ENCODE data around the gene MT4.
"Not testable (repeated sequence)": the region's sequence is repeated elsewhere in the genome, so short reads cannot be mapped to it uniquely, and the experiment has no call there.

MT4 gene

GRCh38 chr16:56559109-56559508 is 5.8 kb upstream of the MT4 start:
- DNase-seq (ENCODE audit: low spot score), result no peak

DNA sequence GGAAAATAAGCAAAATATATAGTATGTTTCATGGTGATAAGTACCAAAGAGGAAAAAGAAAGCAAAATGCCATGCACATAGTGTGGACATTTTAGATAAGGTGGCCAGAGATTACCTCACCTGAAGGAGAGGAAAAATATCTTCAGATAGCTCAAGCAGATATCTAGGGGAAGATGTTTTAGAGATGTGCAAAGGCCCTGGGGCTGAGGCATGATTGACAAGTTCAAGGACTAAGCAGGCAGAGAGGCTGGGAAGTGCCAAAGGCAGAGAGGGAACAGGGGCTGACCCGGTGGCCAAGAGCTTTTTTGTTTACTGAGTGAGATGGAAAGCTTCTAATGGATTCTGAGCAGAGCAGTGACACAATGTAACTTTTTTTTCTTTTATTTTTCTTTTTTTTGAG is 4.4 kb upstream of the MT4 start:
- no peak for DNase-seq (ENCODE audit: low spot score)

- no peak for DNase-seq (ENCODE audit: low spot score)
Observed at GRCh38 chr16:56561126-56561525, 3.7 kb upstream of the MT4 start.

GRCh38 chr16:56569971-56570370 is 5.1 kb downstream of the MT4 start:
- DNase-seq (ENCODE audit: low spot score), result no peak

DNA sequence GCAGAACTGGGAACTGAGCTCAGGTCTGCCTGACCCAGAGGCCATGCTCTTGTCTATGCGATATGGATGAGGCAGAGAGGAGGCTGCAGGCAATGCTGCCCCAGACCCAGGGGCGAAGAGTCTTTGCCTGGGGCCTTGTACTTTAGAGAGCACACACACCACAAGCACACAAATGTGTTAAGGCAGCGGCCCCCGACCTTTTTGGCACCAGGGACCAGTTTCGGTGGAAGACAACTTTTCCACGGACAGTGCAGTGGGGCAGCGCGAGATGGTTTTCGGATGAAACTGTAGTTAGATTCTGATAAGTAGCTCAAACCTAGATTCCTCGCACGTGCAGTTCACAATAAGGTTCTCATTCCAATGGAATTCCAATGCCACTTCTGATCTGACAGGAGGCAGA is 6.7 kb downstream of the MT4 start:
- no peak for DNase-seq (ENCODE audit: low spot score)

- no peak for DNase-seq (ENCODE audit: low spot score)
Observed at GRCh38 chr16:56574625-56575024, 9.8 kb downstream of the MT4 start.

DNA sequence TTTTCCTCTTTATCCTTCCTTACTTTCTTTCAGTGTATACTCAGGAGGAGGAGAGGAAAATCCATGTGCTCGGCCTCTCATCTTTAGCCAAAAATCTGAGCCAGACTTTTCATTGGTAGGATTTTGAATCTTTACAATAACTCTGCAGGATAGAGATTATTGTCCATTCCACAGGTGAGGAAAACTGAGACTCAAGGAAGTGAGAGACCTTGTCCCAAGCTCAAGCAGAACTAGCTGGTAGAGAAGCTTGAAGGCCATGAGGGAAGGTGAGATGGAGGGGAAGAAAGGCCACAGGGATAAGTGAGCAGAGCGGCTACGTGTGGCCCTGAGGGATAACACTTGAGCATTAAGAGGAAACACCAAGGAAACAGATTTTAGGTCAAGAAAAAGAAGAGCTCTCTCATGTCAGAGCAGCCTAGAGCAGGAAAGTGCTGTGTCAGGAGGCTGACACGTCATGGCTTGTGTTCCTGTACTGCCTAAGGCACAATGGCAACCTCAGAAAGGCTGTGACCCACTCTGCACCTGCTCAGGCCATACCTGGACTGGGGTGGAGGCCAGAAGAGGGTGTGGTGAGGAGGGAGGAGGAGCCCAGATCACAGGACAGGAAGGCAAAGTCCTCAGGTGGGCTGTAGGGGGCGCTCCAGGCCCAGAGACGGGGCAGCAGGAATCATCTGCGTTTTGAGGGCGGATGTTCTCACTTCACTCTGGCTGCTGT is 11.9 kb downstream of the MT4 start:
- peak; percentile 43 for DNase-seq (ENCODE audit: low spot score)

- no peak for DNase-seq (ENCODE audit: low spot score)
Observed at GRCh38 chr16:56577300-56577625, 12.4 kb downstream of the MT4 start.

DNA sequence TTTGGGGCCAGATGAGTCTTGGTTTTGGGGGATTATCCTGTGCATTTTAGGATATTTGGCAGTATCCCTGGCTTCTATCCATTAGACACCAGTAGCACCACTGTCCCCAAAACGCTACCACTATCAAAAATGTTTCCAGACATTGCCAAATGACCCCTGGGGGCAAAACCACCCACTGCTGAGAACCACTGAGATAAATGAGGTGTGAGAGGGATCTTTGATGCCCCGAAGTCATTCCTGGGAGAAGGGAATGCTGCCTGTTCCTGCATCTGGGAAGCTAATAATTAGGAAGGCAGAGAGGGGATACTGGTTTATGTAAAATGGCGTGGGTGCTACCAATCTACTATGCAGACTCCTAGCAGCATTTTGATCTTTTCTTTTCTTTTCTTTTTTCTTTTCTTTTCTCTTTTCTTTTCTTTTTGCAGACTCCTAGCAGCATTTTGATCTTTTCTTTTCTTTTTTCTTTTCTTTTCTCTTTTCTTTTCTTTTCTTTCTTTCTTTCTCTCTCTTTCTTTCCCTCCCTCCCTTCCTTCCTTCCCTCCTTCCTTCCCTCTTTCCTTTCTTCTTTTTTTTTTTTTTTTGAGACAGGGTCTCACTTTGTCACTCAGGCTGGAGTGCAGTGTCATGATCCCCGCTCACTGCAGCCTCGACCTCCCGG is 15.6 kb downstream of the MT4 start:
- DNase-seq (ENCODE audit: low spot score), result no peak

GRCh38 chr16:56582911-56583310 is 18.0 kb downstream of the MT4 start:
- not testable (repeated sequence) for DNase-seq (ENCODE audit: low spot score)

DNA sequence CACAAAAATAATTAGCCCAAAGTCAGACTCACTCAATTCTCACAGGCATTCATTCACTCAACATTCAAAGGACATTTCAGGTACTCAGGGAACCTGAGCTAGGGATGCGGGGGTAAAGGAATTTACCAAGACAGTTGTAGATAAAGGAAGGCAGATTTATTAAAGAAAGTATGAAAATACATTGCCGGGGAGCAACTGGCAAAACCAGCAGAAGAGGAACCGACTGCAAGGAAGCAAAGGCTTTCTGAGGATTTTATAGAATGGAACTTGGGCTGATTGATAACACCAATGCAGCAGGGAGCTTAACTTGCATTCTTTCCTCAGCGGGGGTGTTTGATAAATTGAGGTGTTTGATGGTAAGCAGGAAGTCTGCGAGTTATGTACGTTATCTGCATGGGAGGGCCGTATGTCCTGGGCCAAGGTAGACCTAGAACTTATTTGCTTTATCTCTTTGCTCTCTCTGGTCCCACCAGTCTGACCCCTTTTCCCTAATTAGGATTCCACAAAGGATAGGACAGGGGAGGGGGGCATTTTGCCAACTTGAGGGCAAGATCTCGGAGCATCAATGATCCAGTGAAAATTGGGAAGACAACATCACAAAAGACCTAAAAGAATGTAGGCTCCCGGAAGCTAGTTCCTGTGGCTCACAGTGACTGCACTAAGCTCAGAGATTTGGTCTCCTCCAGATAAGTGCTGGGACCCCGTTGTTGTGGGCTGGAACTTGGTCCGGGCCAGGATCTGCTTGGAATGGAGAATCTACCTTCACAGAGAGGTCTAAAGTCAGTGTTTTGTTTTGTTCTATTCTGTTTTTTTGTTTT is 18.7 kb downstream of the MT4 start:
- no peak for DNase-seq (ENCODE audit: low spot score)

GRCh38 chr16:56584276-56584675 is 19.4 kb downstream of the MT4 start:
- DNase-seq (ENCODE audit: low spot score), result no peak

GRCh38 chr16:56588781-56589140 is 23.9 kb downstream of the MT4 start:
- DNase-seq (ENCODE audit: low spot score), result no peak

GRCh38 chr16:56589141-56590039 is 24.5 kb downstream of the MT4 start, which contains the start of gene MT3:
MT3 (plus strand) TSS chr16:56589528; CDS start chr16:56589591, 63 bp downstream.
- DNase-seq (ENCODE audit: low spot score), result no peak

GRCh38 chr16:56591377-56592060 is 26.6 kb downstream of the MT4 start:
- no peak for DNase-seq (ENCODE audit: low spot score)

GRCh38 chr16:56593573-56594291 is 28.9 kb downstream of the MT4 start:
- no peak for DNase-seq (ENCODE audit: low spot score)

DNA sequence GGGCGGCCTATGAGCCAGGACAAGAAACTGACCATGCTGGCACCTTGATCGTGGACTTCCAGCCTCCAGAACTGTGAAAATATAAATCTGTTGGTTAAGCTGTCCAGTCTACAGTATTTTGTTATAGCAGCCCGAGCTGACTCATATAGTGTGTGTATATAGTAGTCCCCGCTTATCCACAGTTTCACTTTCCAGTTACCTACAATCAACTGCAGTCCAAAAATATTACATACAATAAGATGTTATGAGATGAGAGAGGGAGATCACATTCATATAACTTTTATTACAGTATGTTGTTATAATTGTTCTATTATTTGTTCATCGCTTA is 29.4 kb downstream of the MT4 start:
- DNase-seq (ENCODE audit: low spot score), result no peak

- DNase-seq (ENCODE audit: low spot score), result peak; percentile 72
Observed at GRCh38 chr16:56600398-56600999, 35.6 kb downstream of the MT4 start.

GRCh38 chr16:56601325-56601724 is 36.5 kb downstream of the MT4 start:
- DNase-seq (ENCODE audit: low spot score), result no peak

DNA sequence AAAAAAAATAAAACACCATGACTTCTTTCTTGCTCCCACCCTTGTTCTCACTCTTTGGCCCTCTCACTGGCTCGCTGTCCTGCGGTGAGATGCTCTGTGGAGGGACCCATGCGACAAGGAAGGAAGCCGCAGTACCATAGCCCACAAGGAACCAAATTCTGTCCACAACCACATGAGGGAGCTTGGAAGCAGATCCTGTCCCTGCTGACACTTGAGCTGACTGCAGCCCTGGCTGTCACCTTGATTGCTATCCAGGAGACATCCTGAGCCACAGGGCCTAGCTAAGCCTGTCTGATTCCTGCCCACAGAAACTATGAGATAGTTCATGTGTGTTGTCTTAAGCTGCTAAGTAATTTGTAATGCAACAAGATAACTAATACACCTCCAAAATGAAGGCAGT is 38.7 kb downstream of the MT4 start:
- peak; percentile 45 for DNase-seq (ENCODE audit: low spot score)

DNA sequence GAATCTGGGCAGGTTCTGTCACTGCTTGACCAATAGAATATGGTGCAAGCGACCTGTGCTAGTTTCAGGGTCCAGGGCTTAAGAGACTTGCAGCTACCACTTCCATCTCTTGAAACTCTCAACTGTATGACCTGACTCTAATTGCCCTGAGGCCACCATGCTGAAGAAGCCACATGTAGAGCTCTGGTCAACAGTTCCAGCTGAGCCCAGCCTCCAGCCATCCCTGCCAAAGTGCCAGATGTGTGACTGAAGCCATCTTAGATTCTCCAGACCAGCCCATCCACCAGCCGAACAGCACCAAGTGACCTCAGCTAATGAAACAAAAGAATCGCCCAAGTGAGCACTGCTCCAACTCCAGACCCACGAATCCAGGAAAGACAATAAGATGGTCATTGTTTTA is 40.1 kb downstream of the MT4 start:
- DNase-seq (ENCODE audit: low spot score), result no peak

Data from hepatic stellate cell (primary cell).